Brain microvascular endothelial cell (primary cell): Measurements from ENCODE around the gene SLC29A1.

Experiments used
- DNase-seq: peaks from one replicate; pipeline ENCODE4 v3.0.0-alpha.2; 2020
- H3K27ac ChIP-seq: fragments of 250-450 bp; sonication (Bioruptor Pico); 2 replicates; pipeline ENCODE4 v1.5.1; 2020; ENCODE audit warnings: mild to moderate bottlenecking, moderate library complexity
- H3K27me3 ChIP-seq: fragments of 250-450 bp; sonication (Bioruptor Pico); replicated peaks from 2 replicates; pipeline ENCODE4 v1.5.1; 2020; ENCODE audit warnings: mild to moderate bottlenecking
- H3K36me3 ChIP-seq: fragments of 250-450 bp; sonication (Bioruptor Pico); replicated peaks from 2 replicates; pipeline ENCODE4 v1.5.1; 2020; ENCODE audit warnings: mild to moderate bottlenecking
- H3K4me3 ChIP-seq: 2 replicates; pipeline ENCODE4 v1.5.1; 2011; ENCODE audit warnings: low read depth, mild to moderate bottlenecking, control low read depth, low read length, moderate library complexity
- CTCF ChIP-seq: IDR thresholded peaks from 2 replicates; pipeline ENCODE4 v1.5.1; 2011; ENCODE audit warnings: low read depth, mild to moderate bottlenecking, moderate library complexity, low read length, control low read depth, inconsistent platforms; ENCODE audit errors: missing control alignments
- in situ Hi-C: cut with HindIII; loops from 2 replicates; pipeline ENCODE4 v1.10.0; 2017; ENCODE audit warnings: low sequenced_read_pairs, low pct_ligation_motif_present

The SLC29A1 gene

GRCh38 chr6:44226368-44227147 is 3.2 kb downstream of the SLC29A1 start:
- in situ Hi-C loops, result no loop called here
- Histone ChIP-seq H3K27ac (no peak overlapping the region), H3K27me3 (no peaks in the 10 kb centered on the region), H3K4me3 (no peak overlapping the region), H3K36me3 (no peaks in the 10 kb centered on the region)
- TF ChIP-seq CTCF, result no peak
- no peak for DNase-seq

- H3K27me3 ChIP-seq, result no peaks in the 10 kb centered on the region
- no peak overlapping the region for H3K27ac ChIP-seq
- in situ Hi-C loops, result no loop called here
- peaks cover 4% of the 10 kb centered on the region for H3K36me3 ChIP-seq
- TF ChIP-seq CTCF, result no peak
- DNase-seq, result no peak
- H3K4me3 ChIP-seq, result no peak overlapping the region
Measured at GRCh38 chr6:44227148-44227793, 3.9 kb downstream of the SLC29A1 start.

- in situ Hi-C loops, result no loop called here
- DNase-seq, result no peak
- TF ChIP-seq CTCF, result no peak
- no peak overlapping the region for H3K27ac ChIP-seq
- no peaks in the 10 kb centered on the region for H3K27me3 ChIP-seq
- no peak overlapping the region for H3K4me3 ChIP-seq
- H3K36me3 ChIP-seq, result peaks cover 4% of the 10 kb centered on the region
Measured at GRCh38 chr6:44228031-44228430, 4.6 kb downstream of the SLC29A1 start.

- TF ChIP-seq CTCF, result no peak
- in situ Hi-C loops, result no loop called here
- Histone ChIP-seq H3K27ac (no peak overlapping the region), H3K27me3 (no peaks in the 10 kb centered on the region), H3K36me3 (peaks cover 4% of the 10 kb centered on the region), H3K4me3 (no peak overlapping the region)
- no peak for DNase-seq
Measured at GRCh38 chr6:44228433-44228832, 5.0 kb downstream of the SLC29A1 start.

- H3K4me3 ChIP-seq, result no peak overlapping the region
- DNase-seq, result no peak
- H3K36me3 ChIP-seq, result peaks cover 4% of the 10 kb centered on the region
- H3K27ac ChIP-seq, result no peak overlapping the region
- TF ChIP-seq CTCF, result no peak
- no peaks in the 10 kb centered on the region for H3K27me3 ChIP-seq
- in situ Hi-C loops, result no loop called here
Measured at GRCh38 chr6:44228836-44229235, 5.4 kb downstream of the SLC29A1 start.
